Small intestine (tissue), 7 donors: ENCODE results near the gene PLXDC2. TPM values are rescaled to one million over a fixed set of nuclear protein-coding genes. Genes with fewer than 3 reads are reported as not detected.

Source experiments
- DNase-seq, 2 donors: peaks; one replicate each; pipeline versions ENCODE4 v3.0.0 to v3.0.0-alpha.2; 2013
- FAIRE-seq: peaks from 2 replicates; lab custom pipeline; 2012; peaks lifted over from hg19 to GRCh38; lab: Jason Lieb, UNC
- H3K27ac ChIP-seq, 3 donors: one replicate each; pipeline ENCODE4 v1.5.1; 2013; ENCODE audit warnings: low read length in 2 of 3, mild to moderate bottlenecking in 2 of 3, control low read depth in 1 of 3, inconsistent platforms in 1 of 3, low read depth in 1 of 3, moderate library complexity in 1 of 3
- H3K27me3 ChIP-seq, 3 donors: one replicate each; pipeline ENCODE4 v1.6.1; 2013; ENCODE audit warnings: low read length in 3 of 3, inconsistent platforms in 1 of 3; ENCODE audit not compliant: control insufficient read depth in 3 of 3, insufficient read depth in 3 of 3
- H3K36me3 ChIP-seq, 3 donors: one replicate each; pipeline ENCODE4 v1.6.1; 2013; ENCODE audit warnings: low read length in 3 of 3, inconsistent platforms in 1 of 3, low read depth in 1 of 3, mild to moderate bottlenecking in 1 of 3, moderate library complexity in 1 of 3; ENCODE audit not compliant: control insufficient read depth in 3 of 3, insufficient read depth in 2 of 3
- H3K4me1 ChIP-seq, 3 donors: one replicate each; pipeline ENCODE4 v1.6.1; 2013; ENCODE audit warnings: low read length in 2 of 3, inconsistent platforms in 1 of 3, low read depth in 1 of 3, mild to moderate bottlenecking in 1 of 3, moderate library complexity in 1 of 3; ENCODE audit not compliant: control insufficient read depth in 3 of 3, insufficient read depth in 2 of 3
- H3K4me3 ChIP-seq, 3 donors: one replicate each; pipeline ENCODE4 v1.5.1; 2013; ENCODE audit warnings: low read length in 3 of 3, control low read depth in 1 of 3, inconsistent platforms in 1 of 3, low read depth in 1 of 3, mild to moderate bottlenecking in 1 of 3, moderate library complexity in 1 of 3
- H3K9me3 ChIP-seq, 2 donors: one replicate each; pipeline ENCODE4 v1.6.1; 2013; ENCODE audit warnings: low read depth in 1 of 2, low read length in 1 of 2; ENCODE audit not compliant: control insufficient read depth in 2 of 2, insufficient read depth in 1 of 2
- WGBS, 3 donors: extraction: QIAGEN DNeasy Blood & Tissue Kit; methylation state at CpG; one replicate each; pipeline ENCODE4 v1.1.7; 2013; 5-methylcytosine and 5-hydroxymethylcytosine counted together
- polyA plus RNA-seq, 4 donors: library from polyadenylated mRNA; stranded (reverse) in 3 of 4; unstranded in 1 of 4; fragments of 200-250 nt in 3 of 4; fragments of 120-200 nt in 1 of 4; gene quantifications; one replicate each; pipeline versions ENCODE4 v1.2.1 to v1.2.3, GENCODE V29; 2013
- donor health status: healthy with polysubstance abuse.
- donor health status: control.
- donor health status: control.
- donor health status: Bipolar disorder and iron deficiency.
- donor health status: healthy.

PLXDC2 gene
- polyA plus RNA-seq, 4 donors: 0.81 to 18.3 (median 3.4) TPM

- 10 to 70% (median 33%) methylated on average over 3 of the region's 3 CpGs for whole genome bisulfite sequencing, 3 donors
- DNase-seq: peak; percentile 62 to 64
Observed at GRCh38 chr10:19915816-19916215, 99.6 kb downstream of the PLXDC2 start.

GRCh38 chr10:19917751-19918478, 101.7 kb downstream of the PLXDC2 start:
- no peaks in the 10 kb centered on the region for H3K9me3 ChIP-seq
- H3K4me1 ChIP-seq: peaks cover 5 to 30% (median 6%) of the 10 kb centered on the region in 3 donors
- WGBS, 3 donors: 56 to 64% (median 63%) methylated on average over 3 of the region's 3 CpGs
- no peak overlapping the region for H3K4me3 ChIP-seq
- DNase-seq (peak in 1 of 2 donors; percentile 18), FAIRE-seq (no peak)
- H3K27ac ChIP-seq: peak overlapping the region in 1 of 3 donors; percentile 35
- H3K27me3 ChIP-seq: no peaks in the 10 kb centered on the region
- H3K36me3 ChIP-seq: peaks cover 0 to 2% (median 0%) of the 10 kb centered on the region in 3 donors

More at GRCh38 chr10:19915816-19916215, 99.6 kb downstream of the PLXDC2 start:
- Histone ChIP-seq H3K27ac (peak overlapping the region in 1 of 3 donors; percentile 8), H3K4me3 (no peak overlapping the region), H3K27me3 (no peaks in the 10 kb centered on the region), H3K36me3 (peaks cover 0 to 2% (median 0%) of the 10 kb centered on the region in 3 donors), H3K9me3 (no peaks in the 10 kb centered on the region), H3K4me1 (peaks cover 2 to 22% (median 6%) of the 10 kb centered on the region in 3 donors)
- no peak for FAIRE-seq

- DNase-seq: peak; percentile 21 to 65
- Histone ChIP-seq H3K27ac (peak overlapping the region in 1 of 3 donors; percentile 35), H3K9me3 (no peaks in the 10 kb centered on the region), H3K4me1 (peaks cover 5 to 30% (median 6%) of the 10 kb centered on the region in 3 donors), H3K36me3 (peaks cover 0 to 2% (median 0%) of the 10 kb centered on the region in 3 donors), H3K27me3 (no peaks in the 10 kb centered on the region), H3K4me3 (no peak overlapping the region)
- whole genome bisulfite sequencing, 3 donors: 40 to 49% (median 47%) methylated on average over 4 of the region's 4 CpGs
- no peak for FAIRE-seq
Observed at GRCh38 chr10:19918794-19919193, 102.6 kb downstream of the PLXDC2 start.

GRCh38 chr10:19919671-19920070, 103.4 kb downstream of the PLXDC2 start:
- Histone ChIP-seq H3K4me1 (peaks cover 5 to 30% (median 6%) of the 10 kb centered on the region in 3 donors), H3K27ac (peak overlapping the region in 1 of 3 donors; percentile 76), H3K27me3 (no peaks in the 10 kb centered on the region), H3K4me3 (no peak overlapping the region), H3K9me3 (no peaks in the 10 kb centered on the region), H3K36me3 (peaks cover 0 to 2% (median 0%) of the 10 kb centered on the region in 3 donors)
- 43 to 69% (median 56%) methylated on average over 2 of the region's 2 CpGs for WGBS, 3 donors
- DNase-seq (peak in 1 of 2 donors; percentile 57), FAIRE-seq (no peak)

- FAIRE-seq (no peak), DNase-seq (no peak)
- H3K36me3 ChIP-seq: peaks cover 0 to 2% (median 0%) of the 10 kb centered on the region in 3 donors
- 85 to 94% (median 92%) methylated on average over 4 of the region's 4 CpGs for WGBS, 3 donors
- H3K4me3 ChIP-seq: no peak overlapping the region
- peaks cover 5 to 30% (median 6%) of the 10 kb centered on the region in 3 donors for H3K4me1 ChIP-seq
- no peaks in the 10 kb centered on the region for H3K9me3 ChIP-seq
- H3K27ac ChIP-seq: peak overlapping the region in 1 of 3 donors; percentile 76
- H3K27me3 ChIP-seq: no peaks in the 10 kb centered on the region
Observed at GRCh38 chr10:19920075-19920726, 104.0 kb downstream of the PLXDC2 start.

- H3K4me1 ChIP-seq: peaks cover 2 to 28% (median 5%) of the 10 kb centered on the region in 3 donors
- no peaks in the 10 kb centered on the region for H3K36me3 ChIP-seq
- no peak for FAIRE-seq
- H3K27ac ChIP-seq: peak overlapping the region; percentile 55 to 72 (median 65)
- H3K4me3 ChIP-seq: no peak overlapping the region
- no peaks in the 10 kb centered on the region for H3K27me3 ChIP-seq
- no peak for DNase-seq
- 73 to 91% (median 85%) methylated on average over 13 of the region's 13 CpGs for WGBS, 3 donors
- no peaks in the 10 kb centered on the region for H3K9me3 ChIP-seq
Observed at GRCh38 chr10:19921300-19922140, 105.3 kb downstream of the PLXDC2 start.

- no peaks in the 10 kb centered on the region for H3K27me3 ChIP-seq
- H3K4me3 ChIP-seq: no peak overlapping the region
- DNase-seq (peak; percentile 53 to 86), FAIRE-seq (no peak)
- no peaks in the 10 kb centered on the region for H3K36me3 ChIP-seq
- peak overlapping the region; percentile 55 to 72 (median 65) for H3K27ac ChIP-seq
- no peaks in the 10 kb centered on the region for H3K9me3 ChIP-seq
- WGBS, 3 donors: 49 to 65% (median 60%) methylated on average over 3 of the region's 3 CpGs
- peaks cover 2 to 28% (median 5%) of the 10 kb centered on the region in 3 donors for H3K4me1 ChIP-seq
Observed at GRCh38 chr10:19922236-19922963, 106.2 kb downstream of the PLXDC2 start.
